AG10803 (cell line): ENCODE data around the gene PTGS2.
"Not testable (repeated sequence)": the region's sequence is repeated elsewhere in the genome, so short reads cannot be mapped to it uniquely, and the experiment has no call there.

Experiments
- DNase-seq: peaks from one replicate; pipeline ENCODE4 v3.0.0; 2010; ENCODE audit warnings: low read depth
- H3K4me3 ChIP-seq: 2 replicates; pipeline ENCODE4 v1.5.1; 2011; ENCODE audit warnings: mild to moderate bottlenecking, low read length, control low read depth
- CTCF ChIP-seq: conservative IDR thresholded peaks from 2 replicates; pipeline ENCODE4 v1.5.1; 2011; ENCODE audit warnings: mild to moderate bottlenecking, low read length, control low read depth, inconsistent platforms

PTGS2 gene

DNA sequence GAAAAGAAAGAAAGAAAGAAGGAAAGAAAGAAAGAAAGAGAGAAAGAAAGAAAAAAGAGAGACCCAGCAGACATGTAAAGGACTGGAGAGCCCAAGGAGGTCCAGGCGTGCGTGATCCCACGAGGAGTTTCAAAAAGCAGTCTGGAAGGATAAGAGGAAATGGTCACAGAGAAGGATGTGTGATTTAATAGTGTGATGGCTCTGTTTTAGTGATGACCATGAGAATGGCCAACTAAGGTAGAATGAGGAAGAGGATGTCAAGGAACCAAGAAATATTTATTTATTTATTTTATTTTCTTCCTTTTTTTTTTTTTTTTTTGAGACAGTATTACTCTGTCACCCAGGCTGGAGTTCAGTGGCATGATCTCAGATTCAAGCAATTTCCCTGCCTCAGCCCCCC lies 25.5 kb downstream of the PTGS2 start:
- DNase-seq, result no peak
- TF ChIP-seq CTCF, result no peak
- no peak overlapping the region for H3K4me3 ChIP-seq

DNA sequence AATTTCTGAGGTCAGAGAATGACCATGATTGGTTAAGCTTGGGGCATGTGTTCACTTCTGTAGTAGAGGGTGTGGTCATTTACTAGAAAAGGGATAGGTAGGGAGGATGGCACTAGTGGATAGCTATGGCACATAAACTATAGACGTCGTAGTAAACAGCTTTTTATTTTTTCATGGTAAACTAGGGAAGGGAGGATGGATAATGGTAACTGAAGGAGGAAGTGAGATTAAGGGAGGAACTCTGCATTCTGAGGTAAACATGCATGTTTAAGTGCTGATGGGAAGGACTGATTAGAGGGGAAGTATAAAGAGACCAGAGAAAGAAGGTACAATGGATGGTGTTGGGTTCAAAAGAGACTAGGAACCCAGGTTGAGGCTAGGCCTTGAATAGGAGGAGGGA lies 26.9 kb downstream of the PTGS2 start:
- no peak for TF ChIP-seq CTCF
- no peak for DNase-seq
- no peak overlapping the region for H3K4me3 ChIP-seq

DNA sequence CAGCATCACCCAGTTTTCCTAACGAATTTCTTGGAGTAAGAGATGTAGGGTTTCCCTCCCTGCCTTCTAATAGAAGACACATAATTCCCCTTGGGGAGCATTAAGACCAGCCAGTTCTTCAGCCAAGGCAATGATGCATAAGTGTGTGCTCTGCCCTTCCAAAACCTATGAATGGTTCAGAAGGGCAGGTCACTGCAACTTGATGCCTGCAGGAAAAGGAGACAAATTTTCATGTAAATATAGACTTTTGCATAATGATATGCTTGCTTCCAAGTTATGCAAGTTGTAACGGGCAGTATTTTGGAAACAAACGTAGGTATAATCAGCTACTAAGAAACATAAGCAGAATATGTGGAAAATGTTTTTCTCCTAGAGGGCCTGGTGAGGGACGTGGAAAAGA lies 31.6 kb downstream of the PTGS2 start:
- no peak overlapping the region for H3K4me3 ChIP-seq
- DNase-seq, result no peak
- TF ChIP-seq CTCF, result no peak

- H3K4me3 ChIP-seq, DNase-seq: not testable (repeated sequence)
Measured at GRCh38 chr1:186647985-186648384, 32.2 kb downstream of the PTGS2 start.

DNA sequence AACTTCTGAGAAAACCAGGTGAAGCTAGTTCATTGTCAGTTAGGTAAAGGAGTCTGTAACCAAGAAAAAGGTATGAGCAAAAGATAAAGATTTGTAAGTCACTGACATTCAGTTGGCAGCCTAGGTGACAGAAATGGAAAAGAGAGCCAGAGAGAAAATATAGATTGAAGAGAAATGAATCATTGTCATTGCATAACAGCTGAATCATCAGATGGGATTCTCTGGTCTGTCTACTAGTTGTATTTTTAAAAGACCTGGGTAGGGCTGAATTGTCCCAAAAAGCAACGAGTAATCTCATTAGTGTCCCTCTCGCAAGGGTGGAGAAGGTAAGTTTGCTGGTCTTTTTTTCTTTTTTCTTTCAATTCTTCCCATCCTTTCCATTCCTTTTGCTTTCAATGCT lies 36.6 kb downstream of the PTGS2 start:
- no peak for TF ChIP-seq CTCF
- DNase-seq, result peak; percentile 18
- H3K4me3 ChIP-seq, result no peak overlapping the region

GRCh38 chr1:186637567-186637966 lies 42.7 kb downstream of the PTGS2 start:
- not testable (repeated sequence) for H3K4me3 ChIP-seq, DNase-seq

- TF ChIP-seq CTCF, result no peak
- no peak overlapping the region for H3K4me3 ChIP-seq
- no peak for DNase-seq
Measured at GRCh38 chr1:186636786-186637185, 43.4 kb downstream of the PTGS2 start.

GRCh38 chr1:186634511-186634910 lies 45.7 kb downstream of the PTGS2 start:
- no peak overlapping the region for H3K4me3 ChIP-seq
- no peak for TF ChIP-seq CTCF
- no peak for DNase-seq
